SK-N-MC (cell line): ENCODE results near the gene TTBK2.

Experiments used
- EZH2 ChIP-seq: fragments of 200-600 bp; sonication (generic); IDR thresholded peaks from one replicate; pipeline ENCODE4 v1.6.1; 2017; ENCODE audit warnings: antibody characterized with exemption
- FOXP2 ChIP-seq: optimal IDR thresholded peaks from 2 replicates; pipeline ENCODE3; 2011; ENCODE audit warnings: mild to moderate bottlenecking, moderate library complexity; ENCODE audit not compliant: insufficient read depth; ENCODE audit errors: extremely low read length, control extremely low read depth
- POLR2AphosphoS5 ChIP-seq: IDR thresholded peaks from 2 replicates; pipeline ENCODE4 v1.6.1; 2012; ENCODE audit warnings: mild to moderate bottlenecking, low read depth, low read length, borderline replicate concordance

GRCh38 chr15:42728560-42728959 is 192.0 kb downstream of the TTBK2 start:
- TF ChIP-seq POLR2AphosphoS5 (no peak), EZH2 (no peak), FOXP2 (no peak)
